GM12878 (cell line): Measurements from ENCODE around the gene CD84. TPM values are rescaled to one million over a fixed set of nuclear protein-coding genes. Genes with fewer than 3 reads are reported as not detected.
A peak's percentile ranks its signal among the peaks of the same experiment; 100 is the strongest.

Experiments
- ATAC-seq: fragments of 200-7000 bp; cut with Tn5 transposase; 3 replicates; pipeline ENCODE4 v1.9.1; 2020; ENCODE audit warnings: mild to moderate bottlenecking, moderate library complexity
- BruUV-seq: library from RNA; stranded (reverse); fragments of 400-500 nt; replicated peaks from 2 replicates; lab custom pipeline; 2021; lab: Mats Ljungman, UMichigan
- CTCF ChIA-PET: fragments of 300-600 bp; sonication (Branson Sonifier 250); formaldehyde crosslinking; extraction: SDS; loops from one replicate; lab custom pipeline; 2021; ENCODE audit warnings: inconsistent platforms; lab: Yijun Ruan, JAX
- POLR2A ChIA-PET: fragments of 350-600 bp; formaldehyde crosslinking; extraction: SDS; loops from one replicate; lab custom pipeline; 2021; ENCODE audit warnings: inconsistent platforms; lab: Charles Lee
- RAD21 ChIA-PET: fragments of 300-600 bp; sonication (Branson Sonifier 250); formaldehyde crosslinking; loops from one replicate; lab custom pipeline; 2023; ENCODE audit warnings: antibody characterized with exemption; ENCODE audit not compliant: unreplicated experiment; lab: Charles Lee
- SMC1A ChIA-PET: fragments of 300-600 bp; sonication (Branson Sonifier 250); formaldehyde crosslinking; loops from one replicate; lab custom pipeline; 2023; ENCODE audit not compliant: unreplicated experiment, uncharacterized antibody; lab: Charles Lee
- DNase-seq: peaks from one replicate; pipeline ENCODE4 v3.0.0-alpha.2; 2011; ENCODE audit warnings: low read depth, low spot score
- FAIRE-seq: peaks from 3 replicates; lab custom pipeline; 2011; peaks lifted over from hg19 to GRCh38; lab: Jason Lieb, UNC
- H2AFZ ChIP-seq: 2 replicates; pipeline ENCODE4 v1.6.0; 2011; ENCODE audit warnings: low read depth, low read length, control low read depth; ENCODE audit not compliant: control insufficient read depth
- H3K27ac ChIP-seq: 2 replicates; pipeline ENCODE4 v1.5.1; 2011; ENCODE audit warnings: control low read depth; ENCODE audit not compliant: control insufficient read depth, insufficient read depth
- H3K27me3 ChIP-seq, 2 experiments: replicated peaks in 1 of 2; 2 replicates each; pipeline versions ENCODE4 v1.6.0 to v1.6.1; 2011; ENCODE audit warnings: low read length in 1 of 2; ENCODE audit not compliant: control insufficient read depth in 2 of 2, insufficient read depth in 2 of 2
- H3K36me3 ChIP-seq, 2 experiments: 2 replicates each; pipeline ENCODE4 v1.5.1; 2011; ENCODE audit warnings: low read length in 1 of 2; ENCODE audit not compliant: control insufficient read depth in 2 of 2, insufficient read depth in 2 of 2
- H3K4me1 ChIP-seq: 2 replicates; pipeline ENCODE4 v1.6.1; 2011; ENCODE audit warnings: mild to moderate bottlenecking, low read length, moderate library complexity, mixed read lengths; ENCODE audit not compliant: control insufficient read depth, insufficient read depth
- H3K4me2 ChIP-seq: 2 replicates; pipeline ENCODE4 v1.6.0; 2011; ENCODE audit warnings: control low read depth; ENCODE audit not compliant: control insufficient read depth, insufficient read depth
- H3K4me3 ChIP-seq: fragments of 200-600 bp; sonication (generic); 2 replicates; pipeline ENCODE4 v1.5.1; 2016
- H3K79me2 ChIP-seq: 2 replicates; pipeline ENCODE4 v1.6.0; 2011; ENCODE audit warnings: low read length; ENCODE audit not compliant: control insufficient read depth, insufficient read depth
- H3K9ac ChIP-seq: 2 replicates; pipeline ENCODE4 v1.8.0; 2011; ENCODE audit warnings: low read length, control low read depth, mixed read lengths; ENCODE audit not compliant: control insufficient read depth, insufficient read depth
- H3K9me3 ChIP-seq: replicated peaks from 3 replicates; pipeline ENCODE4 v1.5.1; 2011; ENCODE audit warnings: mild to moderate bottlenecking, low read length; ENCODE audit not compliant: control insufficient read depth, insufficient read depth
- H4K20me1 ChIP-seq: 2 replicates; pipeline ENCODE4 v1.6.0; 2011; ENCODE audit not compliant: control insufficient read depth, insufficient read depth
- IKZF1 ChIP-seq: fragments of 450-650 bp; conservative IDR thresholded peaks from 2 replicates; pipeline ENCODE4 v1.6.1; 2017; ENCODE audit warnings: antibody characterized with exemption, mild to moderate bottlenecking
- IKZF2 ChIP-seq, 2 experiments: fragments of 450-650 bp; IDR thresholded peaks; 2 replicates each; pipeline ENCODE4 v1.6.1; 2017; ENCODE audit warnings: mild to moderate bottlenecking in 2 of 2, moderate library complexity in 2 of 2
- WGBS: methylation state at CpG from one replicate; pipeline ENCODE4 v1.1.6; 2016; ENCODE audit warnings: low lambda C conversion rate; ENCODE audit not compliant: insufficient replicate concordance, insufficient coverage; ENCODE audit errors: missing lambda C conversion rate; 5-methylcytosine and 5-hydroxymethylcytosine counted together
- in situ Hi-C: fragments of 300-500 bp; cut with MboI; formaldehyde crosslinking; loops from 9 replicates; pipeline ENCODE4 v1.14.3; 2018; ENCODE audit warnings: mixed read lengths
- intact Hi-C: fragments of 100-400 bp; cut with micrococcal nuclease; formaldehyde crosslinking; loops from one replicate; pipeline ENCODE4 v1.14.2; 2022; ENCODE audit not compliant: unreplicated experiment
- polyA plus RNA-seq, 11 experiments: library from polyadenylated mRNA; depleted of rRNA in 4 of 11; unstranded in 6 of 11; stranded (reverse) in 5 of 11; fragments of >200 nt; fragmentation: Nextera tagmentation in 4 of 11; fragmentation: Illumina TruSeq in 1 of 11; extraction: Ambion mirVana in 4 of 11; extraction: Trizol in 1 of 11; gene quantifications; 1 replicate in 1 of 11; 2 replicates in 10 of 11; pipeline versions ENCODE4 v1.2.1 to v1.2.3, GENCODE V29; 2011 to 2016; ENCODE audit warnings: inconsistent platforms in 2 of 11, missing spikeins in 2 of 11, low read depth in 1 of 11
- total RNA-seq, 4 experiments: library from RNA; depleted of rRNA in 3 of 4; stranded (reverse); fragments of >200 nt in 3 of 4; fragmentation: Illumina TruSeq in 1 of 4; extraction: Trizol in 1 of 4; gene quantifications; 2 replicates each; pipeline versions ENCODE4 v1.2.1 to v1.2.3, GENCODE V29; 2013 to 2021
- TF ChIP-seq, protein P1 (sequence below): IDR thresholded peaks from 2 replicates; pipeline ENCODE4 v1.6.1; 2012; ENCODE audit warnings: low read length, inconsistent platforms

Gene CD84
- total and polyA plus RNA-seq, 10 of the 15 experiments (the other 5 are each of a cell fraction or from before 2014, with no cell fraction given), result 3.4 to 20.3 (median 11.7) TPM

DNA sequence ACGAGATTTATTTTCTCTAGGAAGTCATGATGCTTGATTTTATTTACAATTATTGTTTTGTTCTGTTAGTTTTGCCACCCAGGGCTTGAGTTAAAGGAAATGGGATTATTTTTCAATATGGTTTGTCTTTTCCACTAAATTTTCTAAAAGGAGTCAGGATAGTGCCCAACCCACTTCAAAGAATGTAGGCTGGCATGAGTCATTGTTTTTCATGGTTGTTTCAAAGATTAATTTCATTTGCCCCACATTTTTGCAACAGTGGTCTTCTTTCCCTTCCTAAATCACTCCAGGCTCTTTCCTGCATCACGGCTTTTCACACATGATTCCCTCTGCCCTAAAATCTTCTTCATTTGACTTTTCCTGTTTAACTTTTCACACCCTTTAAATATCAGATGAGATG is 58.7 kb downstream of the CD84 start:
- in situ Hi-C loops (no loop called here), intact Hi-C loops (loop anchor here (1.0 to 5.0 kb wide), 4 partner anchors 28 to 92 kb away; no protein-coding TSS in a partner anchor)
- ChIA-PET CTCF (interaction anchor here (0.7 to 3.2 kb wide), 8 partner anchors 15 to 86 kb away, joined by 3 to 24 read pairs (median 6); no protein-coding TSS in a partner anchor), RAD21 (interaction anchor here (0.6 to 4.5 kb wide), 9 partner anchors 20 to 90 kb away, joined by 3 to 76 read pairs (median 6); no protein-coding TSS in a partner anchor), POLR2A (interaction anchor here (1.1 to 3.8 kb wide), 4 partner anchors 20 to 91 kb away, joined by 3 to 34 read pairs (median 14); no protein-coding TSS in a partner anchor), SMC1A (interaction anchor here (0.7 to 10.2 kb wide), 11 partner anchors 18 to 126 kb away, joined by 3 to 178 read pairs (median 7); partner anchors contain the start of gene SLAMF1)
- H3K27me3 ChIP-seq, result no peaks in the 10 kb centered on the region
- no TSS peak for BruUV-seq
- H2AFZ ChIP-seq, result peak overlapping the region; percentile 42
- H3K9ac ChIP-seq, result peak overlapping the region; percentile 82
- H4K20me1 ChIP-seq, result no peaks in the 10 kb centered on the region
- peak overlapping the region; percentile 77 for H3K4me3 ChIP-seq
- no peak for FAIRE-seq
- H3K4me2 ChIP-seq, result peak overlapping the region; percentile 67
- H3K9me3 ChIP-seq, result no peaks in the 10 kb centered on the region; the same call in none of the 3 replicates
- H3K79me2 ChIP-seq, result peaks cover 76% of the 10 kb centered on the region
- ATAC-seq, result no peak
- no peaks in the 10 kb centered on the region for H3K4me1 ChIP-seq
- TF ChIP-seq IKZF2 (IDR thresholded peaks at IDR 0.05) (peak in 1 of 2 experiments; percentile 6; a peak in 1 of 4 replicates), IKZF1 (peak; percentile 0; the same call in 1 of the 2 replicates)
- TF ChIP-seq, protein P1, sequence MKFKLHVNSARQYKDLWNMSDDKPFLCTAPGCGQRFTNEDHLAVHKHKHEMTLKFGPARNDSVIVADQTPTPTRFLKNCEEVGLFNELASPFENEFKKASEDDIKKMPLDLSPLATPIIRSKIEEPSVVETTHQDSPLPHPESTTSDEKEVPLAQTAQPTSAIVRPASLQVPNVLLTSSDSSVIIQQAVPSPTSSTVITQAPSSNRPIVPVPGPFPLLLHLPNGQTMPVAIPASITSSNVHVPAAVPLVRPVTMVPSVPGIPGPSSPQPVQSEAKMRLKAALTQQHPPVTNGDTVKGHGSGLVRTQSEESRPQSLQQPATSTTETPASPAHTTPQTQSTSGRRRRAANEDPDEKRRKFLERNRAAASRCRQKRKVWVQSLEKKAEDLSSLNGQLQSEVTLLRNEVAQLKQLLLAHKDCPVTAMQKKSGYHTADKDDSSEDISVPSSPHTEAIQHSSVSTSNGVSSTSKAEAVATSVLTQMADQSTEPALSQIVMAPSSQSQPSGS, result no peak
- no peak for DNase-seq
- peaks cover 0 to 5% of the 10 kb centered on the region in 2 experiments; a peak in 1 of 4 replicates for H3K36me3 ChIP-seq
- peak overlapping the region; percentile 85 for H3K27ac ChIP-seq
- WGBS, result 0% methylated on average over 2 of the region's 2 CpGs
